Endothelial cell of umbilical vein (primary cell): ENCODE measurements around the gene CLCN4. TPM values are rescaled to one million over a fixed set of nuclear protein-coding genes. Genes with fewer than 3 reads are reported as not detected.
A peak's percentile ranks its signal among the peaks of the same experiment; 100 is the strongest.

Experiments
- BruUV-seq: library from RNA; stranded (reverse); fragments of 400-500 nt; replicated peaks from 2 replicates; lab custom pipeline; 2021; lab: Mats Ljungman, UMichigan
- CTCF ChIA-PET: fragments of 300-600, 350-600 bp; sonication (Branson Sonifier 250); formaldehyde crosslinking; loops from one replicate; lab custom pipeline; 2021; ENCODE audit warnings: antibody characterized with exemption, inconsistent platforms; lab: Charles Lee
- POLR2A ChIA-PET: fragments of 300-600, 350-600 bp; sonication (Branson Sonifier 250); formaldehyde crosslinking; loops from one replicate; lab custom pipeline; 2021; ENCODE audit warnings: antibody characterized with exemption, inconsistent platforms; lab: Charles Lee
- DNase-seq: peaks from one replicate; pipeline ENCODE4 v3.0.0-alpha.2; 2011; ENCODE audit warnings: low read depth, low spot score
- FAIRE-seq: peaks from 2 replicates; lab custom pipeline; 2011; peaks lifted over from hg19 to GRCh38; lab: Jason Lieb, UNC
- H2AFZ ChIP-seq: 2 replicates; pipeline ENCODE4 v1.6.0; 2012; ENCODE audit warnings: low read depth, low read length, control low read depth, inconsistent platforms
- H3K27ac ChIP-seq: 2 replicates; pipeline ENCODE4 v1.5.1; 2011; ENCODE audit warnings: low read depth, mild to moderate bottlenecking, control low read depth, low read length, moderate library complexity; ENCODE audit not compliant: insufficient read depth
- H3K27me3 ChIP-seq, 2 experiments: 2 replicates each; pipeline versions ENCODE4 v1.6.0 to v1.6.1; 2011; ENCODE audit warnings: low read length in 2 of 2, mixed read lengths in 1 of 2; ENCODE audit not compliant: control insufficient read depth in 2 of 2, insufficient read depth in 2 of 2
- H3K36me3 ChIP-seq, 2 experiments: 2 replicates in 1 of 2; 3 replicates in 1 of 2; pipeline ENCODE4 v1.5.1; 2011; ENCODE audit warnings: low read length in 2 of 2, mild to moderate bottlenecking in 1 of 2, moderate library complexity in 1 of 2; ENCODE audit not compliant: control insufficient read depth in 2 of 2, insufficient read depth in 2 of 2; ENCODE audit errors: extremely low read depth in 1 of 2
- H3K4me1 ChIP-seq: 3 replicates; pipeline ENCODE4 v1.5.1; 2011; ENCODE audit warnings: mild to moderate bottlenecking, low read length; ENCODE audit not compliant: control insufficient read depth, insufficient read depth; ENCODE audit errors: extremely low read depth
- H3K4me2 ChIP-seq: 2 replicates; pipeline ENCODE4 v1.6.1; 2011; ENCODE audit warnings: low read length, control low read depth, mixed read lengths; ENCODE audit not compliant: insufficient read depth
- H3K4me3 ChIP-seq, 3 experiments: fragments of 200-600 bp in 1 of 3; sonication (generic), shearing (Covaris generic) in 1 of 3; replicated peaks in 1 of 3; 2 replicates each; pipeline ENCODE4 v1.5.1; 2011 to 2016; ENCODE audit warnings: control low read depth in 3 of 3, low read length in 3 of 3, mild to moderate bottlenecking in 2 of 3, inconsistent platforms in 1 of 3, low read depth in 1 of 3, moderate library complexity in 1 of 3; ENCODE audit not compliant: insufficient read depth in 1 of 3
- H3K79me2 ChIP-seq: 2 replicates; pipeline ENCODE4 v1.6.0; 2012; ENCODE audit warnings: low read length, inconsistent platforms; ENCODE audit not compliant: control insufficient read depth, insufficient read depth
- H3K9ac ChIP-seq: replicated peaks from 2 replicates; pipeline ENCODE3; 2011; ENCODE audit warnings: low read length, control low read depth; ENCODE audit not compliant: insufficient read depth; ENCODE audit errors: extremely low read depth
- H3K9me1 ChIP-seq: replicated peaks from 3 replicates; pipeline ENCODE4 v1.6.0; 2011; ENCODE audit warnings: mild to moderate bottlenecking, low read length; ENCODE audit not compliant: control insufficient read depth, insufficient read depth; ENCODE audit errors: extremely low read depth
- H3K9me3 ChIP-seq: replicated peaks from 2 replicates; pipeline ENCODE4 v1.5.1; 2012; ENCODE audit warnings: low read length, inconsistent platforms; ENCODE audit not compliant: control insufficient read depth, insufficient read depth
- H4K20me1 ChIP-seq: replicated peaks from 2 replicates; pipeline ENCODE3; 2011; ENCODE audit warnings: mild to moderate bottlenecking, low read length; ENCODE audit not compliant: control insufficient read depth, insufficient read depth; ENCODE audit errors: extremely low read depth
- CTCF ChIP-seq, 2 donors: IDR thresholded peaks; 1 replicate in 1 of 2; 2 replicates in 1 of 2; pipeline ENCODE4 v1.5.1; 2011; ENCODE audit warnings: low read length in 2 of 2, mild to moderate bottlenecking in 2 of 2, moderate library complexity in 2 of 2, control low read depth in 1 of 2, inconsistent platforms in 1 of 2, low read depth in 1 of 2; ENCODE audit not compliant: insufficient read depth in 1 of 2; ENCODE audit errors: extremely low read depth in 1 of 2
- EZH2 ChIP-seq: IDR thresholded peaks from 2 replicates; pipeline ENCODE4 v1.6.1; 2012; ENCODE audit warnings: borderline replicate concordance, low read depth, mild to moderate bottlenecking, moderate library complexity, low read length, inconsistent platforms; ENCODE audit not compliant: severe bottlenecking
- FOS ChIP-seq: IDR thresholded peaks from 2 replicates; pipeline ENCODE4 v1.6.1; 2011; ENCODE audit warnings: mild to moderate bottlenecking, low read length, moderate library complexity, borderline replicate concordance; ENCODE audit not compliant: insufficient read depth
- GATA2 ChIP-seq: IDR thresholded peaks from 2 replicates; pipeline ENCODE4 v1.7.0; 2011; ENCODE audit warnings: low read depth, mild to moderate bottlenecking, moderate library complexity, mixed read lengths, low read length; ENCODE audit not compliant: insufficient read length, insufficient read depth
- JUN ChIP-seq: IDR thresholded peaks from 2 replicates; pipeline ENCODE4 v1.6.1; 2011; ENCODE audit warnings: borderline replicate concordance, low read depth; ENCODE audit not compliant: insufficient read length, insufficient read depth
- MYC ChIP-seq: IDR thresholded peaks from one replicate; pipeline ENCODE4 v1.6.1; 2011; ENCODE audit warnings: mild to moderate bottlenecking, low read depth, low read length
- POLR2A ChIP-seq: IDR thresholded peaks from 2 replicates; pipeline ENCODE4 v1.6.1; 2012; ENCODE audit warnings: low read depth, mild to moderate bottlenecking, control low read depth, low read length
- POLR2AphosphoS5 ChIP-seq: IDR thresholded peaks from 2 replicates; pipeline ENCODE4 v1.6.1; 2012; ENCODE audit warnings: low read depth, mild to moderate bottlenecking, control low read depth, low read length, moderate library complexity; ENCODE audit not compliant: insufficient read depth
- dilution Hi-C: fragments of 300-500 bp; cut with MboI; formaldehyde crosslinking; loops from one replicate; pipeline ENCODE4 v1.15.0; 2019; ENCODE audit warnings: low sequenced_read_pairs; ENCODE audit not compliant: extremely low pct_ligation_motif_present
- intact Hi-C: fragments of 100-400 bp; cut with micrococcal nuclease; formaldehyde crosslinking; loops from one replicate; pipeline ENCODE4 v1.10.0; 2022
- polyA plus RNA-seq, 4 experiments: library from polyadenylated mRNA; depleted of rRNA in 3 of 4; stranded (reverse) in 3 of 4; unstranded in 1 of 4; fragments of >200 nt; gene quantifications; 2 replicates each; pipeline versions ENCODE4 v1.2.1 to v1.2.3, GENCODE V29; 2011 to 2012; ENCODE audit warnings: missing spikeins in 1 of 4
- total RNA-seq: library from RNA; stranded (reverse); gene quantifications from 2 replicates; pipeline ENCODE4 v1.2.3, GENCODE V29; 2021
- TF ChIP-seq, protein P1 (sequence below): IDR thresholded peaks from 2 replicates; pipeline ENCODE4 v1.6.1; 2011; ENCODE audit not compliant: insufficient read depth, insufficient read length

The CLCN4 gene
- total and polyA plus RNA-seq, 2 donors (not counting 3 experiments of a cell fraction or from before 2014, with no cell fraction given) = 7.6 to 19.8 TPM

DNA sequence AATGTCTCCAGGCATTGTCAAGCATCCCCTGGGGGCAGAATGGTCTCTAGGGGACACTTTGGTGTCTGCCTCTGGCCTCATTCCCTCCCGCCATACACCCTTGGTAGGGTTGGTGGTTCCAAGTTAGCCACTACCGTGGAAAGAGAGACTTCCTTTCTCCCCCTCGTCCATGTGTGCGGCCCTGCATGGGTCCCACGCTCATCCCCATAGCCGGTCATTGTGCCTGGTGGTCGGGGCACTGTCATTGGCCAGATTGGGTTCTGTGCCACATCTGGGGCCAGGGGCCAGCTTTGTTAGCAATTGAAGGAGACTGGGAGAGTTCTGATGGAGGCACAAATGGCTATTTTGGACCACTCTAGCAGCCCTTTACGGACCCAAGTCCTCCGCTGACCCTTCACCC, 17.3 kb downstream of the CLCN4 start:
- H3K4me2 ChIP-seq = no peak overlapping the region
- no TSS peak for BruUV-seq
- H3K36me3 ChIP-seq = no peaks in the 10 kb centered on the region
- intact Hi-C loops = no loop called here
- TF ChIP-seq CTCF (IDR thresholded peaks at IDR 0.05; ENCODE audit: extremely low read depth in 1 of 2, insufficient read depth in 1 of 2, low read depth in 1 of 2, low read length in 2 of 2) (no peak), FOS (no peak), GATA2 (no peak)
- TF ChIP-seq, protein P1, sequence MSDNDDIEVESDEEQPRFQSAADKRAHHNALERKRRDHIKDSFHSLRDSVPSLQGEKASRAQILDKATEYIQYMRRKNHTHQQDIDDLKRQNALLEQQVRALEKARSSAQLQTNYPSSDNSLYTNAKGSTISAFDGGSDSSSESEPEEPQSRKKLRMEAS = no peak
- H3K4me3 ChIP-seq = no peak overlapping the region
- no peaks in the 10 kb centered on the region for H4K20me1 ChIP-seq
- no peaks in the 10 kb centered on the region for H3K79me2 ChIP-seq
- H3K4me1 ChIP-seq = peaks cover 28% of the 10 kb centered on the region
- FAIRE-seq = no peak
- H2AFZ ChIP-seq = no peak overlapping the region
- no peaks in the 10 kb centered on the region for H3K27me3 ChIP-seq
- DNase-seq = no peak
- dilution Hi-C loops = no loop called here
- H3K9me3 ChIP-seq = no peaks in the 10 kb centered on the region
- H3K9ac ChIP-seq = no peak overlapping the region
- ChIA-PET CTCF (interaction anchor here (6.0 kb wide), 1 partner anchor 14 kb away, joined by 29 read pairs; no protein-coding TSS in a partner anchor), POLR2A (no interaction called here)
- H3K27ac ChIP-seq = peak overlapping the region; percentile 60
- H3K9me1 ChIP-seq = no peaks in the 10 kb centered on the region

GRCh38 chrX:10174810-10175209, 18.0 kb downstream of the CLCN4 start:
- FAIRE-seq = peak; percentile 28
- POLR2A ChIA-PET = no interaction called here
- H3K9me1 ChIP-seq = no peaks in the 10 kb centered on the region
- no peak overlapping the region for H2AFZ ChIP-seq
- intact Hi-C loops = no loop called here
- no TSS peak for BruUV-seq
- H3K4me3 ChIP-seq = no peak overlapping the region
- dilution Hi-C loops = no loop called here
- no peak overlapping the region for H3K9ac ChIP-seq
- no peaks in the 10 kb centered on the region for H3K27me3 ChIP-seq
- peaks cover 29% of the 10 kb centered on the region for H3K4me1 ChIP-seq
- no peak for DNase-seq
- H3K79me2 ChIP-seq = peaks cover 2% of the 10 kb centered on the region
- H3K9me3 ChIP-seq = no peaks in the 10 kb centered on the region
- no peak for TF ChIP-seq POLR2A
- no peak for TF ChIP-seq GATA2
- no peak for TF ChIP-seq FOS
- TF ChIP-seq EZH2 = no peak
- TF ChIP-seq JUN = no peak
- no peak for TF ChIP-seq POLR2AphosphoS5
- TF ChIP-seq, protein P1 = no peak
- TF ChIP-seq CTCF (IDR thresholded peaks at IDR 0.05; ENCODE audit: extremely low read depth in 1 of 2, insufficient read depth in 1 of 2, low read depth in 1 of 2, low read length in 2 of 2) = no peak
- TF ChIP-seq MYC = no peak
- CTCF ChIA-PET = interaction anchor here (1.3 to 6.0 kb wide), 2 partner anchors 14 to 423 kb away, joined by 5 to 29 read pairs; no protein-coding TSS in a partner anchor
- no peak overlapping the region for H3K27ac ChIP-seq
- H4K20me1 ChIP-seq = no peaks in the 10 kb centered on the region
- H3K4me2 ChIP-seq = no peak overlapping the region
- H3K36me3 ChIP-seq = no peaks in the 10 kb centered on the region
